Activated T-helper 9 cell treated with anti-CD3 and anti-CD28 coated beads, Interleukin-2, amount 50 U/mL, for 16 hours (primary cell): ENCODE results near the gene SNCG.
"Not testable (repeated sequence)": the region's sequence is repeated elsewhere in the genome, so short reads cannot be mapped to it uniquely, and the experiment has no call there.

Experiments
- DNase-seq: peaks from one replicate; pipeline ENCODE4 v3.0.0-alpha.2; 2020; ENCODE audit warnings: low read depth

The SNCG gene

DNA sequence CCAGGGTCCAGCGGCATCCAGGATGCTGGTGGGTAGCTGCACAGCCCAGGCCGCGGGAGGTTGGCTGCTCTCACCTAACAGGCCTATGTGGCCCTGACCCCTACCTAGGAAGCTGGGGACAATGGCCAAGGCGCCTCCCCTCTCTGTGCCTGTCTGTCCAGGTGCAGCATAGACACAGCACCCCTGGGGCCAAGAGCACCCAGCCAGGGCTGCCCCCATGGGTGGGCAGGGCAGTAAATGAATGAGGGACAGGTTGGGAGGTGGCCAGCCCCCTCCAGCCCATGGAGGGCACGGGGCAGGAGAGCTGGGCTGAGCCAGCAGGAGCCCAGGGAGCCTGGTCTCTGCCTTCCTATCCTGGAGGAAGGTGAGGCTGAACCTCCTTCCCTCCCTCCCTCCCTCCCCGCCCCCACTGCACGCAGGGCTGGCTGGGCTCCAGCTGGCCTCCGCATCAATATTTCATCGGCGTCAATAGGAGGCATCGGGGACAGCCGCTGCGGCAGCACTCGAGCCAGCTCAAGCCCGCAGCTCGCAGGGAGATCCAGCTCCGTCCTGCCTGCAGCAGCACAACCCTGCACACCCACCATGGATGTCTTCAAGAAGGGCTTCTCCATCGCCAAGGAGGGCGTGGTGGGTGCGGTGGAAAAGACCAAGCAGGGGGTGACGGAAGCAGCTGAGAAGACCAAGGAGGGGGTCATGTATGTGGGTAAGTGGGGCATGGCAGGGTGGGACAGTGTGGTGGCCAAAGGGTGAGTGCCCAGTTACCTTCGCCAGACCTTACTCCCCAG, at the start of gene SNCG:
TSS of gene SNCG (plus strand) at position 484 of the 785 bp plus-strand sequence. CDS start at position 583, 99 bp downstream.
- no peak for DNase-seq

DNA sequence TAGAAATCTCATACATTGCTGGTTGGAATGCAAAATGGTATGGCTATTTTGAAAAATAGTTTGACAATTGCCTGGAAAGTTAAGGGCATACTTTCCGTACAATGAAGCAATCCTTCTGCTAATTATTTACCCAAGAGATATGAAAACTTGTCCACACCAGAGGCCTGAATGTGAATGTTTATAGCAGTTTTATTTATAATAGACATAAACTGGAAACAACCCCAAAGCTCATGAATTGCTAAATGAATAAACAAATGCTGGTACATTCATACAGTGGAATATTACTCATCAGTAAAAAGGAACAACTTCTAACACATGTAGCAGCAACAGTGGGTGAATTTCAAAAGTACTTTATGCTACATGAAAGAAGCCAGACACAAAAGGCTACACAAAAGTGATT, 43.7 kb upstream of the SNCG start:
- DNase-seq, result no peak

DNA sequence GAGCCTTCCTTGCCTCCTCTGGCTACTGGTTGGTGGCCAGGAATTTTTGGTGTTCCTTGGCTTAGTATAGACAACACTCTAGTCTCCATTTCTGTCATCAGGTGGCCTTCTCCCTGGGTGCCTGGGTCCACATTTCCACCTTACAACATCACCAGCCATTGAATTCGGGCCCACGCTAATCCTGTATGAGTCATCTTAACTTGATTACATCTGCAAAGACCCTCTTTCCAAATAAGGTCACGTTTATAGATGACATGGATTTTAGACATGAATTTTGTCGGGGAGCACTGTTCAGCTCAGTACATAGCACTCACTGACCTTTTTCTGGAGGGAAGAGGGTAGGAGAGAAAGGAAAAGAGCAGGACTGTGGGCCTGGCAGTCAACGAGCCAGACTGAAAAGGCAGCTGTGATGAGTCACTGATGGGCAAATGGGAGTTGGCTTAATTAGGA, 40.4 kb upstream of the SNCG start:
- no peak for DNase-seq

DNA sequence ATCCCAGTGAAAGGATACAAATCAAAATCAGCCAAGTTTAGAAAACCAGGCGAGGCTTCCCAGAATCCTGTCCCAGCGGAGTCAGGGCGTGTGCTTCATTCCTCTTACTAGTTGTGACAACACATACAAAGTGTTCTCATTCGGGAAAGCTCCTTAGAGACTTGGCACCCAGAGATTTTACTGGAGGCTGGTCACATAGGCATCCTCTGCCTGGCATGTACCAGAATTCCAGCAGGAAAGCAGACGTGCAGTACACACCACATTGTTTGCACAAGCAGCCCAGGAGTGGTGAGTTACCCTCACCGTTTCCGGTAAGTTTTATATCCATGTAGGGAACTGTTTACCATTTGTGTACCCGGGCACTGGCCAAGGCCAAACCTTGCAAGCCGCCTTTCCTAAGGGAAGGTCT, 35.8 kb upstream of the SNCG start:
- DNase-seq, result no peak

DNA sequence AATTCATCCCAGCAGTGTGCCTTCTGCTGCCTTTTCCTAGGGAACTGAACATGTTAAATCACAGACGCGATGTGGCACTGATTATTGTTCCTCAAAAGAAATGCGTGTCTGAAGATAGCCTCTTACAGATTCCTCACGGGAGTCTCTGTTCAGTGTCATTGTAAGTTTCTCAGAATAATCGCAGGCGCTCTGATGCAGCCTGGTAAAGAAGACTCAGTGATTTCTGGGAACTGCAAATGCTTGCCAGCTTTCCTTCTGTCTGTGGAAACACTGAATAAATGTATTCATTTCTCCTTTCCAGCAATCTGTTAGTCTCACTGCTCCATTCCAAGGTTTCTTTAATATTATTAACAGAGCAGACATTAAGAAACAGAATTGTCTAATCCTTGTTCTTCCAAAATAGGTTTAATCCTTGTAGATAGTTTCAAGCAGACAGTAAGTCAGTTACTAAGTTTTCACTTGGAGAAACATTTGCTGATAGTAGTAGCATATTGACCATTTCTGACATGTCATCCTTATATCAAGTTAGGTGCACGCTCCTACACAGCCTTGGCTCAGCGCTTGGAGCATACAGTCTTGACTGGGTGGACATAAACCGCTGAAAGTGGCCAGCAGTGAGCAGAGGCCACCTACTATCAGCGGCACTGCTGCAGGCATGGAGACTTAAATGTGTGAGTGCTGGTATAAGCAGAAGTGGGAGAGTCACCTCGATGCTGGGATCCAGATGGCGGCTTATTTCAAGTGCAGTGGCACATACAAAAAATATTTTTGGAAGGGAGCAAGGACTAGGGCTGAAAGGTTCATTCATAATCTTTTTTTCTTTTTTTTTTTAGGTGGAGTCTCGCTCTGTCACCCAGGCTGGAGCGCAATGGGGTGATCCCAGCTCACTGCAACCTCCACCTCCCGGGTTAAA, 28.7 kb upstream of the SNCG start:
- DNase-seq, result no peak

DNA sequence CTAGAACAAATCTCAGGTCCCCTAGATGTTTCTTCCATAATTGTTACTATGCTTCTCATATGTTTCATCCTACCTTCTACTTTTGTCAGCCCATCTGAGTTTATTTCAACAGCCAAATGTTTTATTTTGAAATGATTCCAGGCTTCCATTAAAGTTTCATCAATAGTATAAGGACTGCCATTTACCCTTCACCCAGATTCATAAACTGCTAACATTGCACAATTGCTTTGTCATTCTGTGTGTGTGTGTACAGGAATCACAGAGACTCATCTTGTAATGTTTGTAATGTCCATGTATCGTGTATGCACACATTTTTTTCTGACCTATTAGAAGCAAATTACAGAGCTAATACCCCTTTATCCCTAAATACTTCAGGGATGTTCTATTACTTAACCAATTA, 26.5 kb upstream of the SNCG start:
- no peak for DNase-seq

DNA sequence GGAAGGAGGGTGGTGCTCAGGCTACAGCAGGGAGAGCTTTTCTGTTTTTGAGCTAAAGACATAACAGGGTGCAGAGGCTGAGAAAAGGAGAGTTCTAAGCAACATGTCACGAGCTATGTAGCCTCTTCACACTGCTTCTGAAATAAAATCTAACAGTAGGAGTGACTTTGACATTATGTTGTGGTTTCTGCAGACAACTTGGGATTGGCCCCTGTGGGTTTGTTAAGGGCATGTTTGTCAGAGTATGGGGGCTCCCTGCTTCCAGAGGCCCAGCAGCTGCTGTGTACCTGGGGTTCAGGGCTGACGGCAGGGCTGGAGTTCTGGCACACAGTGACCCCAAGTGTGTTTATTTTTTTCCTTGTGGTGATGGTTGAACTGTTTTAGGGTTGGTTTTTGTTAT, 25.7 kb upstream of the SNCG start:
- DNase-seq, result no peak

DNA sequence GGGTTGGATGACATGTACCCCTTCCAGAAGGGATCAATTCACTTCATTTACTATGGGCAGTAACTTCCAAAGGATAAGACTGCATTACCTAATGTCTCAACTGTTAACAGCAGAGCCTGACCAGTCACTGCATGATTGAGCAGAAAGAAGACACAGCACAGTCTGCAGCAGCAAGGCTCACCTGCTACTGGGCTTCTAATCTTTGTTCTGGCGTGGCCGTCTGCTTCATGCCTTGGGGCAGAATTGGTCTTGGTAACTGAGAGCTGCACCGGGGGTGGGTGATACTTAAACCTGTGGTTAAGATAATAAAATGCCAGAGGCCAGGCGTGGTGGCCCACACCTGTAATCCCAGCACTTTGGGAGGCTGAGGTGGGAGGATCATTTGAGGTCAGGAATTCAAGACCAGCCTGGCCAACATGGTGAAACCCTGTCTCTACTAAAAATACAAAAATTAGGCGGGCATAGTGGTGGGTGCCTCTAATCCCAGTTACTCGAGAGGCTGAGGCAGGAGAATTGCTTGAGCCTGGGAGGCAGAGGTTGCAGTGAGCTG, 24.2 kb upstream of the SNCG start:
- not testable (repeated sequence) for DNase-seq

DNA sequence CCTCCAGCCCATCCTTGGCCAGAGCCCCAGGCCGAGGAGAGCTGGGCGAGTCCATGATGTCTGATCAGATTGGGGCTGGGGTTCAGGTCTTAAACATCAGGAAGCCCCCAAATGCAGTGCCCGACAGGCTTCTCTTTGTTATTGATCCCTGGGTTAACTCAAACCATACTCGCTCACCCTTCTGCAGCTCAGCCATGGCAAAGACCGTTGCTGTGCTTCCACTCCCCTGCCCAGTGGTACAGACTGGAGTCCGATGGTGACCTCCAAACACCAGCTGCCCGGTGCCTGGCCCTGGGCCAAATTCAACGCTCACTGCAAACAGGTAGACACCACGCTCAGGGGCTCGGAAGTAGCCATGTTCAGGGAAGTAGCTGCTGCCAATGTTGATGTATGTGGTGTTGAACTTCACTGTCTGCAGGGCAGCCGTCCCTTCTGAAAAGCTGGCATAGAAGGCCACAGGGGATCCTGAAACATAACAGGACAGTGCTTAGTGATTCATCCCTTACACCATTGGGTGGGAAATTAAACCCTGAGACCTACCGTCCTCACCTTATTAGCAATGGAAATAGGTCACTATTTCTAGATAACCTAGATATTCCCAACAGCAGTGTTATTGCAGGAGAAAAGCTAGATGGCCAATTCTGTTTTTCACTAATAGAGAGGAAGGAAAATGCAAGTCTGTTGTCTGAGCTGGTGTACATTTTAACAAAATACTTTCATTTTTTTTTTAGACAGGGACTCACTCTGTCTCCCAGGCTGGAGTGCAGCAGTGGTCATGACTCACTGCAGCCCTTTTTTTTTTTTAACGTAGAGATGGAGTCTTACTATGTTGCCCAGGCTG, 21.5 kb upstream of the SNCG start:
- DNase-seq, result no peak

DNA sequence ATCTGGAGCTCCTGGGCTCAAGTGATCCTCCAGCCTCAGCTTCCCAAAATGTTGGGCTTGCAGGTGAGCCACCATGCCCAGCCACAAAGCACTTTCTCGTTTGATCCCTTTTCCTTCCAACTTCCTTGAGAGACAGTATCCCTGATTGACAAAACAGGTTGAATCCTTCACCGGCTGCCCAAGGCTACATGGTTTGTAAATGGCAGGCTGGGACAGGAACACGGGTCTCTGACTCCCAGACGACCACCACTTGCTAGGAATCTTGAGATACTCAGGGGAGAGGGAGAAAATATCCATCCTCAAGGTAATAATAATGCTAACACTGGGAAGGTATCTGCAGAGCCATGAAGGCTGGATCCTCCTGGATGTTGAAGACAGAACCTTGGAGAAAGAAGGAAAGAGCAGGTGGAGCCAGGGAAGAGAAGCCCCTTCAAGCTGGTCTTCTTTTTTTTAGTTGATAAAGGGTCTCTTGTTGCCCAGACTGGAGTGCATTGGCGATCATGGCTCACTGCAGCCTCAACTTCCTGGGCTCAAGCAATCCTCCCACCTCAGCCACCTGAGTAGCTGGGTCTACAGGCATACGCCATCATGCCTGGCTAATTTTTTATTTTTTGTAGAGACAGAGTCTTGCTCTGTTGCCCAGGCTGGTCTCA, 20.8 kb upstream of the SNCG start:
- DNase-seq, result no peak

DNA sequence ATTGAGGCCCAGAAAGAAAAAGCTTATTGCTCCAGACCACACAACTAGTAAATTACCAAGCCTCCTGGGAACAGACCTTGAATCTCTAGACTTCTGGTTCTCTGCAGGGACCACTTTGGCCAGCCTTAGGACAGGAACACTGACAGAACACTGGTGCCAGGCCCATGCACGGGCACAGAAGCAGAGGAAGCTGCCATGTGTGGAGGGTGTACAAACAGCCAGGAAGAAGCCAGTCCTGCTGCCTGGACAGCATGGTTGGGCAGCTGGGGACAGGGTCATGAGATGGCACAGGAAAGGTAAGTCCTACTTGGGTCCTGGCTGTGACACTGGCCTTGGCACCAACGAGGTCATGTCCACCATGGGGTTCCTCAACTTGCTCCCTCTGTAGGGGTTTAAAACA, 20.1 kb upstream of the SNCG start:
- DNase-seq, result no peak

DNA sequence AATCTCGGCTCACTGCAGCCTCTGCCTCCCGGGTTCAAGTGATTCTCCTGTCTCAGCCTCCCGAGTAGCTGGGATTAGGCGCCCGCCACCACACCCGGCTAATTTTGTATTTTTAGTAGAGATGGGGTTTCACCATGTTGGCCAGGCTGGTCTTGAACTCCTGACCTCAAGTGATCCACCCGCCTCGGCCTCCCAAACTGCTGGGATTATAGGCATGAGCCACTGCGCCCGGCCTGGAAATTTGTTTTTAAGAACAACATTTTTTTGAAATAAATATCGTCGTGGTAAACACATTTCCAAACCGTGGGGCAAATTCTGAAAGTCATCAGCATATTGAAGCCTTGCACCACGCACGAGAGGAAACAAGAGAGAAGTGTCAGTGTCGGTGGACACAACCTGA, 18.3 kb upstream of the SNCG start:
- DNase-seq, result not testable (repeated sequence)

DNA sequence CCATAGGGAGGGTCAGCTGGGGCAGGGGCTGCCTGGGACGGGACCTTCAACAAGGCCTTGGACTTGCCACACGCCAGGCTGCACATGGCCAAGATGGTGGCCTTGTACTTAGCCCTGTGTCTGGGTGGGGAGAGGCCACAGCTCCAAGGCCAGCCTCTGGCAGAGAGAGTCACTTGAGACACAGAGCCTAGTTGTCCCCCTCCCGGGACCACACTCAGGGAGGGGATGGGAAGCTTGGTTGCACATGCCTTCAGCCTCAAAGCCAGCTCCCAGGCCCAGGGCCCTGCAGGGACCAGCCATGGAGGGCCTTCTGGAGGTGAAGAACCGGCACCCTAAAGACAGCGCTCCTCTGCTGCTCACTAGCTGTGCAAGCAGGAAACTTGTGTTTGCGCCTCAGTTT, 17.7 kb upstream of the SNCG start:
- DNase-seq, result no peak

DNA sequence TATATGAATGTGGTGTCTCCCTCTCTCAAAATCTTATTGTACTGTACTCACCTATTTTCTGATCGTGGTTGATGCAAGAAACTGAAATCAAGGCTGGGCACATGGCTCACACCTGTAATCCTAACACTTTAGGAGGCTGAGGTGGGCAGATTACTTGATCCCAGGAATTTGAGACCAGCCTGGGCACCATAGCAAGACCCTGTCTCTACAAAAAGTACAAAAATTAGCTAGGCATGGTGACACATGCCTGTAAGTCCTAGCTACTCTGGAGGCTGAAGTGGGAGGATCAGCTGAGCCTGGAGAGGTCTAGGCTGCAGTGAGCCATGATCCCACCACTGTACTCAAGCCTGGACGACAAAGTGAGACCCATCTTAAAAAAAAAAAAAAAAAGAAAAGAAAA, 17.0 kb upstream of the SNCG start:
- no peak for DNase-seq

DNA sequence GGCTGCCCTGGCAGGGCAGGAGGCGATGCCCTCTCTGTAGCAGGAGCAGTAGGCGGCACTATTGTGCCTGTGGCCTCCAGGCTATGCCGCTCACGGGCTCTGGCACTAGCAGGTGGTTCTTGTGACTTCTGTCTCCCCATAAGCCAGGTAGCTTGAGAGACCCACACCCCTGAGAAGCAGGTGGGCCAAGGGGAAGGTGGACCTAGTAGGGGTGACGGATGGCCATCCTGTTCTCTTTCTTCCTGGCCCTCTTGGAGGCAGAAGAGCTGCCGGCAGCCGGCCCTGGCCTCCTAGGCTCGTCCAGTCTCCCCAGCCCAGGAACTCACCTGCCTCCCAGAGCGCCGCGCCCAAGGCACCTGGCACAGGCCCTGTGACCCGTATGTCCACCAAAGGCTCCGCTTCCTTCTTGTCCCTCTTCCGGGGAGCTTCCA, 16.4 kb upstream of the SNCG start:
- no peak for DNase-seq

DNA sequence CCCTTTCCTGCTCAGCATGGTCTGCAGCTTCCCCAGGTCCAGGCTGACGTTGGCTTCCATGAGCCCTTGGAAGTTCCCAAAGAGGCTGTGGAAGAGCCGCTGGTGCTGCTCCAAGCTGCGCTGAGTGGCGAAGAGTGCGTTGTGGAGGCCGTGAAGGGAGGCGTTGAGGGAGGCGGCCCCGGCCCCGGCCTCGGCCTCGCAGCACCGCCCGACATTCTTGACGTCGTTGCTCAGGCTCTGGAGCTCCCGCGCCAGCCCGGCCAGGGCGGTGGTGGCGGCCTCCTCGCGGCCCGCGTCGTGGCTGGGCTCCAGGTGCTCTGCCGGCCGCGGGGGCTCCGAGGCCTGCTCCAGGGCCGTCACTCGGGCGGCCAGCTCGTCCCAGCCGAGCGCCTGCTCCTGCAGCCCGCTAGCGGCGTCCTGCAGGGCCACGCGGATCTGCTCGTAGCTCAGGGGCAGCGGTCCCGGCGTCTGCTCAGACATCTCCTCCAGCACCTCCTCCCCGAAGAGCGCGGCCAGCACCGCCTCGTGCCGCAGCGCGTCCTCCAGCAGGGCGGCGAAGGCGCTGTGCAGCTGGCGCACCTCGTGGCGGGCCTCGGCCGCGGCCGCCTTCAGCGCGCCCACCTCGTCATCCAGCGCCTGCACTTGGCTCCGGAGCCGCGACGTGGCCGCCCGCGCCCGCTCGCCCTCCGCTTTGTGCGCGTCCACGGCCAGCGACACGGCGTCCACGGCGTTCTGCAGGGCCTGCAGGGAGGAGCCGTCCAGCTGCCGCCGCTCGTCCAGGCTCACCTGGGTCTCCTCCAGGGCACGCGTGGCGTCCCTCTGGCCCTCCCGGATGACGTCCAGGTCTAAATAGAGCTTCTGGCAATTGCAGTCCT, 15.7 kb upstream of the SNCG start:
- DNase-seq, result no peak

DNA sequence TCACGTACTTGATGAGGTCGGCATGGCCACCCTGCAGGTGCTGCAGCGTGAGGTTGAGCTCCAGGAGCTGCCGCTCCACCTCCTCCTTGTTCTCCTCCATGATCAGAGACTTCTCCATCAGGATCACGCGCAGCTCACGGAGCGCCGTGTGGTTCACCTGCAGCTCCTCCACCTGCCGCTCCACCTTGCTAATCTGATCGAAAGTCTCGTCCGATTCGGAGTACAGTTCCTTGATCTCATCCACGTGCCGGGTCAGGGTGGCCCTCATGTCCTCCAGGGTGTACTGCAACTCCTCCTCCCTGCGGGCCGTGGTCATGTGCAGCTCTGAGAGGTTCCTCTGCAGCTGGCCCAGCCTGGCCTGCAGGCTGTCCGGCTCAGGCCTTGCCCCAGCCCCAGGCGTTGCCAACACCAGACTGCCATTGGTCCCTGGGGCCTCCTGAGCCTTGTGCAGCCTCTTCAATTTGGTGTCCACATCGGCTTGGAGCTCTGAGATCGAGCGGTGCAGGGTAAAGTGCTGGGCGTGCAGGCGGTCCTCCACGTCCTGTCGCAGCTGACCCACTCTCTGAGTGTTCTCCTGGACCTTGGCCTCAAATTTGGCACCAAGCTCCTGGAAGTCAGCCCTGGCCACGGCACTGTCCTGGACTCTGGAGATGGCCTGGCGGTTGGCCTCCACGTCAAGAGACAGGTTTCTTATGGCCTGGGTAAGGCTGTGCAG, 14.9 kb upstream of the SNCG start:
- DNase-seq, result no peak

DNA sequence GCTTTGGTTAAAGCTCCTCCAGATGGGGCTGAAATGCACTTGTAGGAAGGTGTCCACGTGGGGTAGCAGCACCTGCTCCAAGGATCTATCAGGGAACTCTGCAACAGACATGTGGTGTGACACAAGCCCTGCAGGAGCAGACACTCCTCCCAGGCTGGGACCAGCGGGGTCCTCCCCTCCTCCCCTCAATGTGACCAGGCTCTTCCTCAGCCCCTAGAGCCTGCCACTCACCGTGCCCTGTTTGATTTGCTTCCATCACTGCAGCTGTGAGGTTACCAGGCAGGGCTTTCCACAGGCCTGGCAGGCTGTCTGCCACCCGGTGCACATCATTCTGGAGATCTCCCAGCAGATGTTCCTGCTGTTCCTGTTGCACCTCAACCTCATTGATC, 14.4 kb upstream of the SNCG start:
- DNase-seq, result no peak

DNA sequence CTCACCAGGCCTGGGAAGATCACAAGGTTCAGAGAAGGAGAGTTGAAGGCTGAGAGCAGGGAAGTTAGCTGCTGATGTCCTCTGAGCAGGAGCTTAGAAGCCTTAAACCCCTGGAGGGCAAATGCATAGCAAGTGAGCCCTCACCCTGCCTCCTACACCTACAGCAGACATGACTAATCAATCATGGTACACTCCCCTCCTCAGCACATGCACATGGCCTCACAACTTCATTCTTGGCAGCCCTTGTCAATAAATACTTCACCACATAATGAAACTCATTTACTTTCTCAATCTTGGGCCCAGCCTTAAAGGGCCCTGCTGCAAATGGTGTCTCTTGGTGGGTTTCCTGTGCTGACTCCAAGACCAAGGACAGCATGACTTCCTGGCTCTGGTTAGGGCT, 13.9 kb upstream of the SNCG start:
- DNase-seq, result no peak

DNA sequence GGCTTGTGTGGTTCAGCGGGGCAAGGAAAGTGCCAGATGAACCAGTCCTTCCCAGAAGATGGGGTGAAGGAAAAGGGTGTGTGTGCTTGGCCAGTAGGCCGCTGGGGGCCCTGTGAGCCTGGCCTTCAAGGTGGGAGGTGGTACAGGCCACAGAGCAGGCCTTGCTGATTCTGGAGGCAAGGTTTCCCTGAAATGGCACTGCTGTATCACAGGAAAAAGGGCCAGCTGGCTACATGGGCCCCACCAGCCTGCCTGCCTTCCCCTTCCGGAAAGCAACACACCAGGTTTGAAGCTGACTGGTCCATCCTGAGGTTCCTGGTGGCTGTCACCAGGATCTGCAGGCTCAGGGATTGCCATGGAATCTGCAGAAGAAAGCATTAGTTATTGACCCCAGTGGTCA, 13.5 kb upstream of the SNCG start:
- no peak for DNase-seq
